GM13976 (cell line): ENCODE results near the gene PTPRK.

Source experiments
- DNase-seq: peaks from one replicate; pipeline ENCODE4 v3.0.0; 2012; ENCODE audit warnings: low spot score
- in situ Hi-C: fragments of 300-500 bp; cut with MboI; formaldehyde crosslinking; loops from one replicate; pipeline ENCODE4 v1.12.0; 2022; ENCODE audit warnings: low sequenced_read_pairs, mixed read lengths, inconsistent platforms; ENCODE audit not compliant: unreplicated experiment
- TF ChIP-seq, protein P1 (sequence below): IDR thresholded peaks from 2 replicates; pipeline ENCODE4 v1.5.1; 2012; ENCODE audit warnings: borderline replicate concordance, mild to moderate bottlenecking; ENCODE audit not compliant: insufficient read depth; ENCODE audit errors: extremely low read depth, missing control alignments, control extremely low read depth

PTPRK gene

DNA sequence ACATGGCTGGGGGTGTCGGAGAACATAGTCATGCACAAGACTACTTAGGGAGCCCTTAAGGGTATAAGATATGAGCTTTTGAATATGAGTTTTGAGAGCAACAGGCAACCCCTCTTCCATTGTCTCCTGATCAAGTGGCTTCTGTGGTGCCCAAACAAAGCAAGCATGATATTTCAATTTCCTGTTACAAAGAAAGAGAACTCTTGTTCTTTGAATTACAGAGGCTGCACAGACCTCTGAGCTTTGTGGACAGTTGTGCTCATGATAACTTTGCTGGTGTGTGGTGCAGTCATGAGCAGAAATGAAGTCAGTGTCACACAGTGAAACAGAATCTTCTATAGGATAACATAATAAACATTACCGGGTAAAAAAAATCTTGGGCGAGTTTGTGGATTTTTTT is 552.7 kb downstream of the PTPRK start:
- in situ Hi-C loops = no loop called here
- no peak for DNase-seq
- TF ChIP-seq, protein P1, sequence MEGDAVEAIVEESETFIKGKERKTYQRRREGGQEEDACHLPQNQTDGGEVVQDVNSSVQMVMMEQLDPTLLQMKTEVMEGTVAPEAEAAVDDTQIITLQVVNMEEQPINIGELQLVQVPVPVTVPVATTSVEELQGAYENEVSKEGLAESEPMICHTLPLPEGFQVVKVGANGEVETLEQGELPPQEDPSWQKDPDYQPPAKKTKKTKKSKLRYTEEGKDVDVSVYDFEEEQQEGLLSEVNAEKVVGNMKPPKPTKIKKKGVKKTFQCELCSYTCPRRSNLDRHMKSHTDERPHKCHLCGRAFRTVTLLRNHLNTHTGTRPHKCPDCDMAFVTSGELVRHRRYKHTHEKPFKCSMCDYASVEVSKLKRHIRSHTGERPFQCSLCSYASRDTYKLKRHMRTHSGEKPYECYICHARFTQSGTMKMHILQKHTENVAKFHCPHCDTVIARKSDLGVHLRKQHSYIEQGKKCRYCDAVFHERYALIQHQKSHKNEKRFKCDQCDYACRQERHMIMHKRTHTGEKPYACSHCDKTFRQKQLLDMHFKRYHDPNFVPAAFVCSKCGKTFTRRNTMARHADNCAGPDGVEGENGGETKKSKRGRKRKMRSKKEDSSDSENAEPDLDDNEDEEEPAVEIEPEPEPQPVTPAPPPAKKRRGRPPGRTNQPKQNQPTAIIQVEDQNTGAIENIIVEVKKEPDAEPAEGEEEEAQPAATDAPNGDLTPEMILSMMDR = no peak

DNA sequence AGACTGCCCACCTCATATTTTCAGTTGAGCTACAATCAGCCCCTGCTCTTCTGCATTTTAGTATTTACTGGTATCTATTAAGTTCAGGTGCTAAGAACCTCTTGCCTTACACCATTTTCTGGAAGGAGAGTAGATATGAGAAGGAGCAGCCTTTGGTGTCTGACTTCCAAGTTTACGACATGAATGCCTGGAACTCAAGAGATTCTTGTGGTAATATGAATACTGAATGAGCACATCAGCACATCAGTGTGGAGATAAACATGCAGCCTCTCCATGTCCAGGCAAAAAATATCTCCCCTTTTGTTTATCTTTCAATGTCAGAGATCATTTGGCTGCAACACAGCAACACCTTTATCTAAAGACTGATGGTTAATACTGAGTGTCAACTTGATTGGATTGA is 553.8 kb downstream of the PTPRK start:
- DNase-seq = no peak
- in situ Hi-C loops = no loop called here
- TF ChIP-seq, protein P1 = no peak

DNA sequence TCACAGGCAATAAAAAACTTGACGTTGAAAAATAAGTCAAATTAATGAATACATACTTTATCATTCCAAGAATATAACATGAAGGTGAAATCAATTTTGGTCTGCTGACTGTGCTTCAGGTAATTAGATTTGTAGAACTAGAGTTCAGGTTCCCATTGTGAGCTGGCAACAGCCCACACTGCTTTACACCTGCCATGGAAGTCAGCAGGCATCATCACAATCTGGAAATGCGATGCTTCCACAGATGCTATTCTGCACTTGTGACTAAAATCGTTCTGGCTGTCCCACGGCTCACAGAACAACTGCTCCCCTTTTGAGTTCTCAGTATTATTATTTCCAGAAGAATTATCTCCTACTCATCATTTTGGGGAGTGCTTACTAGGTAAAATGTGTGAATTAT is 556.9 kb downstream of the PTPRK start:
- in situ Hi-C loops = no loop called here
- TF ChIP-seq, protein P1 = no peak
- no peak for DNase-seq

DNA sequence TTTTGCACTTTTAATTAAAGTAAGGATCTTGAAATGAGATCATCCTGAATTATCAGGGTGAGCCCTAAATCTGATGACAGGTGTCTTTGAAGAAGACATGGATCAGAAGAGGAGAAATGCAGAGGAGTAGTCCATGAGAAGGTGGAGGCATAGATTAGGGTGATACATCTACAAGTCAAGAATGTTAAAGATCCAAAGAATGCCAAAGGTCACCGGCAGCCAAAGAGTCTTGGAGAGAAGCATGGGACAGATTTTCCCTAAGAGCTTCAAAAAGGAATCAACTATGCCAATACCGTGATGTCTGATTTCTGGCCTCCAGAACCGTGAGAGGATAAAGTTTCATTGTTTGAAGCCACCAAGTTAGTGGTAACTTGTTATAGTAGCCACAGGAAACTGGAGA is 560.5 kb downstream of the PTPRK start:
- TF ChIP-seq, protein P1 = no peak
- DNase-seq = no peak
- in situ Hi-C loops = no loop called here

DNA sequence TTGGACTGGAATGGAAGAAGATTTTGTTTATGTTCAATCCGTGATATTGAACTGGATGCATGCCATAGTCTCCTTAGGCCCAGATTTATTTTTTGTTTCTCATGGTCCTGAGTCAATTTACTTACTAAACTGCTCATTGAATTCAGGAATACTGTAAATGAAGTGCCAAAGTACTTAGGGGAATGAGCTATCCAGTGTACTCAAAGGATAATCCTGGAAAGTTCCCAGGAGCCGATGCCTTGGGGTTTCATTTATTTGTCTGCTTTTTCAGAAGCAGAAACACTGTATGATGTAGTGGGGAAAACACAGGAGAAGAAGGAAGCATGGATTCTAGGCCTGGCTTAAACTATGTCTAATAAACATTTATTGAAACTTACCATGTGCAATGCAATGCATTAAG is 563.4 kb downstream of the PTPRK start:
- DNase-seq = no peak
- in situ Hi-C loops = no loop called here
- TF ChIP-seq, protein P1 = no peak

DNA sequence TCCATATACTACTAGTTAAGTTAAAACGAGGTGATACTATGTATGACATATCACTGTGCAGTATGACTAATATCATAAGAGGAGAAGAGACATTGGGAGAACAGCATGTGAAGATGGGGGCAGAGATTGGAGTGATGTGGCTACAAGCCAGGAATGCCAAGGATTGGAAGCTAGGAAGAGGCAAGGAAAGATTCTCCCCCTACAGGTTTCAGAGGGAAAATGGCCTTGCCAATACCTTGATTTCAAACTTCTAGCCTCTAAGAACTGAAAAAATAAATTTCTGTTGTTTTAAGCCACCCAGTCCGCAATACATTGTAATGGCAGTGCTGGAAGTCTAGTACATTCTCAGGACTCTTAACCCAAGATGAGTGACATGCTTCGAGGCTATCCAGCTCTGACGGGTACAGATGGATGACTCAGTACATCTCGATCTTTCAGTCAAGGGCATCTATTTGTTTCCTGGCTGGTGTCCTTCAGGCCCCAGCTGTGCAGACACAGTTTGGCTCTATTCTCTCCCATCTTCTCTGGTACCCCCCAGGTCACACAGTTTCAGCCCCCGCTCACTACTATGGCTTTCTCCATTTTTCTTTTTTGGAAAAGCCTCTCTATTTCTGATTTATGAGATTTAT is 564.0 kb downstream of the PTPRK start:
- no peak for DNase-seq
- in situ Hi-C loops = no loop called here
- TF ChIP-seq, protein P1 = no peak
